Measurements from ENCODE around the gene KCNQ1OT1. TPM values are rescaled to one million over a fixed set of nuclear protein-coding genes. Genes with fewer than 3 reads are reported as not detected.
A peak's percentile ranks its signal among the peaks of the same experiment; 100 is the strongest.

KCNQ1OT1 gene
- total RNA-seq, 1 donor from 2014 or later = 7.0 TPM

DNA sequence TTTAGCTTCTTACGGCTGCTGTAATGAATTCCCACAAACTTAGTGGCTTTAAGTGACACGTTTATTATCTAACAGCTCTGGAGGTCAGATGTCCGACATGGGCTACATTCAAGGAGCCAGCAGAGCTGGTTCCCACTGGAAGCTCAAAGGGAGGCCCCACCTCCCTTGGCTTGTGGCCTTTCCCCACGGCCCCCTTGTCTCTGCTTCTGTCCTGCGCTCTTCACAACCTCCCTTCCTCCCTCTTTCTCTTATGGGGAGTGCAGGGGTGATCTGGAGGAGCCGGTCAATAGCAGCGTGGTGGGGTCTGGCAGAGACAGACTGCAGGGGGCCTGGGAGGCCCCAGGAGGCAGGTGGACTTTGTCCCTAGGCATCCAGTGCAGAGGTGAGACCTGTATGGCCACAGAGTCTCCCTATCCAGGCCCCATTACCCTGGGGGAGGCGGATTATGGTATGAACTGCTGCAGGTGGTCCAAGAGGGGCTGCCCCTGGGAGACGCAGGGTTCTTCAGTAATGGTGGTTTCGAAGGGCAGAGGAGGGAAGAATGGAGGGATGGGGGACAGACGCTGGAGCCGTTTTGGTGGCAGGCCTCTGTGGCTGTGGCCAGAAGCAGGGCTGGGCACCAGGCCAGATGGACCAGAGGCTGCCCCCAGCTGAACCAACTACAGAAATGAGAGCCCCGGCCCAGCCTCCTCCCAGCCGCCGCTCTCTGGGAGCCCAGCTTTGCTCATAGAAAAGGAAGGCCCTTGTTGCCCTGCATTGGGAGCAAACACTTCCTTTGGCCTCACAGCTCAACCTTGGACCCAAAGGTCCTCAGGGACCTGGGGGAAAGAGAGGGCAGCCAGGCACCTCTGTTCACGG, 30.7 kb upstream of the KCNQ1OT1 start:
- Mint-ChIP-seq H3K4me3 (no peak overlapping the region), H3K9me3 (no peaks in the 10 kb centered on the region), H3K27ac (peak overlapping the region; percentile 55), H3K36me3 (no peaks in the 10 kb centered on the region), H3K4me1 (ENCODE audit: unreplicated experiment) (peaks cover 38% of the 10 kb centered on the region), H3K27me3 (no peaks in the 10 kb centered on the region)
- TF ChIP-seq, protein P1, sequence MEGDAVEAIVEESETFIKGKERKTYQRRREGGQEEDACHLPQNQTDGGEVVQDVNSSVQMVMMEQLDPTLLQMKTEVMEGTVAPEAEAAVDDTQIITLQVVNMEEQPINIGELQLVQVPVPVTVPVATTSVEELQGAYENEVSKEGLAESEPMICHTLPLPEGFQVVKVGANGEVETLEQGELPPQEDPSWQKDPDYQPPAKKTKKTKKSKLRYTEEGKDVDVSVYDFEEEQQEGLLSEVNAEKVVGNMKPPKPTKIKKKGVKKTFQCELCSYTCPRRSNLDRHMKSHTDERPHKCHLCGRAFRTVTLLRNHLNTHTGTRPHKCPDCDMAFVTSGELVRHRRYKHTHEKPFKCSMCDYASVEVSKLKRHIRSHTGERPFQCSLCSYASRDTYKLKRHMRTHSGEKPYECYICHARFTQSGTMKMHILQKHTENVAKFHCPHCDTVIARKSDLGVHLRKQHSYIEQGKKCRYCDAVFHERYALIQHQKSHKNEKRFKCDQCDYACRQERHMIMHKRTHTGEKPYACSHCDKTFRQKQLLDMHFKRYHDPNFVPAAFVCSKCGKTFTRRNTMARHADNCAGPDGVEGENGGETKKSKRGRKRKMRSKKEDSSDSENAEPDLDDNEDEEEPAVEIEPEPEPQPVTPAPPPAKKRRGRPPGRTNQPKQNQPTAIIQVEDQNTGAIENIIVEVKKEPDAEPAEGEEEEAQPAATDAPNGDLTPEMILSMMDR (conservative IDR thresholded peaks at IDR 0.05) = no peak
- DNase-seq (ENCODE audit: extremely low spot score, unreplicated experiment) = no peak

GRCh38 chr11:2729841-2730240, 30.0 kb upstream of the KCNQ1OT1 start:
- TF ChIP-seq, protein P1 (conservative IDR thresholded peaks at IDR 0.05) = no peak
- Mint-ChIP-seq H3K36me3 (no peaks in the 10 kb centered on the region), H3K27ac (peak overlapping the region; percentile 55), H3K4me1 (ENCODE audit: unreplicated experiment) (peaks cover 39% of the 10 kb centered on the region), H3K9me3 (no peaks in the 10 kb centered on the region), H3K27me3 (no peaks in the 10 kb centered on the region), H3K4me3 (no peak overlapping the region)
- DNase-seq (ENCODE audit: extremely low spot score, unreplicated experiment) = no peak

DNA sequence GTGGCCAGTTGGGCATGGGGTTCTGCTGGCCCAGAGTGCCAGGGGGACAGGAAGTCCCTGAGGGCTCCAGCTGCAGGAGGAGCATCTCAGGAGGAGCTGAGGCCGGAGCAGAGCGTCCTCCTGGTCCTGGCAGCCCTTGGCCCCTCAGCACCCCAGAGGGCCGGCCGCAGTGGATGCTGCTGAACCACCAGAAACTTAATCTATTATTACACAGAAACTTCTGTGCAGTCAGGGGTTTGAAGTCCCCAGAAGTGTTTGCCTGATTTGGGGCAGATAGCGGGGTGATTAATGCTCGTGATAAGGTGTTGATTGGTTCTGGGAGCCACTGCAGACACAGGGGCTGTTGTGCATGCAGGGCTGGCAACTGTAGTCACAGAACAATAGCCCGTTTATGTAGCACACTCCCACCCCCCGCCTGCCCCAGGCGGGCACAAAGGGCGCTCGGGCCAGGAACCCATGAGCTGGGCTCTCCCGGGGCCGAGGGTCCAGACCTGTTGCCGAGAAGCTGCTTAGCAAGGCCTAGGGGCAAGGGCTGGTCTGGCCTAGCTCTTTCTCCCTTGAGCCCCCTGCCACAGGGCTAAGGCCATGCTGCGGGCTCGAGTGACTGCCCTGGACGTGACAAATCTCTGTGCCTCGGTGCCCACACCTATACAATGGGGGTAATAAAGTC, 29.0 kb upstream of the KCNQ1OT1 start:
- Mint-ChIP-seq H3K4me3 (no peak overlapping the region), H3K36me3 (no peaks in the 10 kb centered on the region), H3K27me3 (no peaks in the 10 kb centered on the region), H3K9me3 (no peaks in the 10 kb centered on the region), H3K27ac (no peak overlapping the region), H3K4me1 (ENCODE audit: unreplicated experiment) (peaks cover 41% of the 10 kb centered on the region)
- TF ChIP-seq, protein P1 (conservative IDR thresholded peaks at IDR 0.05) = no peak
- DNase-seq (ENCODE audit: extremely low spot score, unreplicated experiment) = no peak

DNA sequence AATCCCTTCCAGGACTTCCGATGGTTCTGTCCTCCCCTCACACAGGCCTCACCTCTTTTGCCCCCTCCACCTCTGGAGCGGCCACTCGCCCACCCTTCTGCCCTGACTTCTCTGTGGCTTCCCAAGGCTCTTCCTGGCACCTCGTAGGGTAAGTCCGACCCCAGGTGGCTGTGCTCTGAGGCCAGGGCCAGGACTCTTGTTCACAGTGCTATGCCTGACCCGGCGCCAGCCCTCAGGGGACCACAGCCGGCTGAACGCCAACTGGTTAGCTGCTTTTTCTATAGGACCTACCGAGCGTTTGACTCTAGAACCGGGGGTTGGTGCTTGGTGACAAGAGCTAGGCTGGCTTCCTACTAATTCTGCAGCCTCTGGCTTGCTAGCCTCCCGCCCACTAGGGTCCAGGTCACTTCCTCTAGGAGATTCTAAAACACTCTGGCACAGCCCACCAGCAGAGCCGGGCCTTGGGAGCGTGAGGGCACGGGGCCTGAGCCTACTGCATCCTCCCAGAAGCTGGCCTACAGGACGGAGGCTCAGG, 28.4 kb upstream of the KCNQ1OT1 start:
- no peaks in the 10 kb centered on the region for H3K27me3 Mint-ChIP-seq
- H3K36me3 Mint-ChIP-seq = no peaks in the 10 kb centered on the region
- no peak overlapping the region for H3K4me3 Mint-ChIP-seq
- no peak for DNase-seq (ENCODE audit: extremely low spot score, unreplicated experiment)
- TF ChIP-seq, protein P1 (conservative IDR thresholded peaks at IDR 0.05) = no peak
- peaks cover 41% of the 10 kb centered on the region for H3K4me1 Mint-ChIP-seq (ENCODE audit: unreplicated experiment)
- H3K9me3 Mint-ChIP-seq = no peaks in the 10 kb centered on the region
- H3K27ac Mint-ChIP-seq = peak overlapping the region; percentile 6

GRCh38 chr11:2726964-2727363, 27.2 kb upstream of the KCNQ1OT1 start:
- no peak overlapping the region for H3K4me3 Mint-ChIP-seq
- H3K4me1 Mint-ChIP-seq (ENCODE audit: unreplicated experiment) = peaks cover 44% of the 10 kb centered on the region

More at GRCh38 chr11:2726964-2727363, 27.2 kb upstream of the KCNQ1OT1 start:
- Mint-ChIP-seq H3K9me3 (no peaks in the 10 kb centered on the region), H3K36me3 (no peaks in the 10 kb centered on the region), H3K27ac (peak overlapping the region; percentile 55), H3K27me3 (no peaks in the 10 kb centered on the region)
- TF ChIP-seq, protein P1 (conservative IDR thresholded peaks at IDR 0.05) = no peak
- no peak for DNase-seq (ENCODE audit: extremely low spot score, unreplicated experiment)

Data from type B pancreatic cell (in vitro differentiated cells).